Parathyroid adenoma (tissue), 2 donors: Measurements from ENCODE around the gene ATP1A1.
A peak's percentile ranks its signal among the peaks of the same experiment; 100 is the strongest.

Experiments used
- H2AFZ ChIP-seq: fragments of 300-600 bp; sonication (generic); one replicate; pipeline ENCODE4 v1.7.0; 2017; ENCODE audit warnings: antibody characterized with exemption, mild to moderate bottlenecking
- H3K27ac ChIP-seq: fragments of 300-600 bp; sonication (generic); one replicate; pipeline ENCODE4 v1.7.0; 2017
- H3K27me3 ChIP-seq: fragments of 300-600 bp; sonication (generic); one replicate; pipeline ENCODE4 v1.7.0; 2017; ENCODE audit warnings: low read length; ENCODE audit not compliant: control insufficient read depth, insufficient read depth
- H3K36me3 ChIP-seq: fragments of 300-600 bp; sonication (generic); one replicate; pipeline ENCODE4 v1.7.0; 2017; ENCODE audit warnings: low read length; ENCODE audit not compliant: control insufficient read depth, insufficient read depth
- H3K4me1 ChIP-seq: fragments of 300-600 bp; sonication (generic); one replicate; pipeline ENCODE4 v1.7.0; 2017; ENCODE audit warnings: control low read depth
- H3K4me2 ChIP-seq: fragments of 300-600 bp; sonication (generic); one replicate; pipeline ENCODE4 v1.7.0; 2017; ENCODE audit warnings: low read length
- H3K4me3 ChIP-seq: fragments of 300-600 bp; sonication (generic); one replicate; pipeline ENCODE4 v1.7.0; 2017; ENCODE audit warnings: low read depth, low read length
- H3K79me2 ChIP-seq: fragments of 300-600 bp; sonication (generic); one replicate; pipeline ENCODE4 v1.7.0; 2017; ENCODE audit warnings: control low read depth
- H3K9ac ChIP-seq: fragments of 300-600 bp; sonication (generic); one replicate; pipeline ENCODE4 v1.7.0; 2017; ENCODE audit warnings: mild to moderate bottlenecking
- H3K9me3 ChIP-seq: fragments of 300-600 bp; sonication (generic); one replicate; pipeline ENCODE4 v1.7.0; 2017; ENCODE audit warnings: low read length; ENCODE audit not compliant: control insufficient read depth
- CTCF ChIP-seq: fragments of 300-600 bp; sonication (generic); IDR thresholded peaks from one replicate; pipeline ENCODE4 v1.7.0; 2017; ENCODE audit warnings: antibody characterized with exemption, mild to moderate bottlenecking
- donor health status: primary hyperparathyroidism.

Gene ATP1A1

DNA sequence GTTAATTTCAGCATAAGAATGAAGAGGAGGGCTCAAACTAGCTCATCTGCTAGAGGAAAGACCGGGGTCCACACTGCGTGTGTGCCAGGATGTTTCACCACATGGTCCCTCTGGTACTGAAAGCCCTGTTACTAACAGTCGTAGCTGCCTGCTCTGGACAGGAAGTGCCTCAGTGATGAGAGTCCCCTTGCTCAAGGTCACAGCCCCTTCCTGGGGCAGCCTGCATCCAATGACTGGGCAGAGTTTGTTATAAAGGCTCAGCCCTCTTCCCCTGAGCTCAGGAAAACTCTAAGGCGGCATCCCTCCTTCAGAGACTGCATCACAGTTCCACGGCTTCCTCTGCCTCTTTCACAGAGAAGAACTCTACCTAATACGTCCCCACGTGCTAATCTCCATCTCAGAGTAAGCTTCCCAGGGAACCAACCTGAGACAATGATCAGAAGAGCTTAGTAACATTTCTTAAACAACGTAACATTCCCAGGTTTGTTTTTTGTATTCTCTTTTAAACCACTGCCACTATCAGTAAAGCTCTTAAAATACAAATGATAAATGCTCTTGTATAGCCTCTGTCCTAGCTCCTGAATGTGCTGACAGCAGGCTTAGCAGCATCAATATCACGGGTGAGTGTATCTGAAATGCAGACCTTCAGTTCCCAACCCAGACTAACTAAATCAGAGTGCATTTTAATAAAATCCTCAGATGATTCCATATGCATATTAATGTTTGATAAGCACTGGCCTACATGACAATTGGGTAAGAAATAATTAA lies 38.0 kb upstream of the ATP1A1 start:
- Histone ChIP-seq H3K4me2 (peak overlapping the region; percentile 27), H3K4me1 (peaks cover 46% of the 10 kb centered on the region), H3K36me3 (no peaks in the 10 kb centered on the region), H3K4me3 (peak overlapping the region; percentile 8), H3K9ac (no peak overlapping the region), H3K27ac (peak overlapping the region; percentile 95), H3K79me2 (no peaks in the 10 kb centered on the region), H2AFZ (peak overlapping the region; percentile 39), H3K9me3 (no peaks in the 10 kb centered on the region), H3K27me3 (no peaks in the 10 kb centered on the region)
- no peak for TF ChIP-seq CTCF

GRCh38 chr1:116335850-116336624 lies 37.0 kb upstream of the ATP1A1 start:
- TF ChIP-seq CTCF = no peak
- Histone ChIP-seq H3K27ac (peak overlapping the region; percentile 95), H3K9me3 (no peaks in the 10 kb centered on the region), H3K4me1 (peaks cover 40% of the 10 kb centered on the region), H3K4me2 (no peak overlapping the region), H3K9ac (no peak overlapping the region), H3K4me3 (no peak overlapping the region), H2AFZ (no peak overlapping the region), H3K36me3 (no peaks in the 10 kb centered on the region), H3K27me3 (no peaks in the 10 kb centered on the region), H3K79me2 (no peaks in the 10 kb centered on the region)

DNA sequence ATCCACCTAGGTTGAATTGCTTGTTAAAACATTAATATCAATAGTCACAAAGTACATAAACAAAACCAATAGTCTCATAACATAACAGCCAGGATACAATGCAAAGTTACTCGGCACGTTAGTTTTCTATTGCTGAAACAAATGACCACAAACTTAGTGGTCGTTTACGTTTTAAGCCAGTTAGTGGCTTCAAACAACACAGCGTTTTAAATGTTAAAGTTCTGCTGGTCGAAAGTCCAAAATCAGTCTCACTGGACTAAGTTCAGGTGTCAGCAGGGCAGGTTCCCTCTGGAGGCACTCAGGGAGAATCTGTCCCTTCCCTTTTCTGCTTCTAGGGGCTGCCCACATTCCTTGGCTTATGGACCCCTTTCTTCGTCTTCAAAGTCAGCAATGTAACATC lies 35.6 kb upstream of the ATP1A1 start:
- no peak for TF ChIP-seq CTCF
- H3K79me2 ChIP-seq = no peaks in the 10 kb centered on the region
- no peaks in the 10 kb centered on the region for H3K9me3 ChIP-seq
- H3K27me3 ChIP-seq = no peaks in the 10 kb centered on the region
- no peak overlapping the region for H3K4me3 ChIP-seq
- H3K36me3 ChIP-seq = no peaks in the 10 kb centered on the region
- no peak overlapping the region for H2AFZ ChIP-seq
- no peak overlapping the region for H3K4me2 ChIP-seq
- no peak overlapping the region for H3K27ac ChIP-seq
- H3K4me1 ChIP-seq = peaks cover 34% of the 10 kb centered on the region
- no peak overlapping the region for H3K9ac ChIP-seq

GRCh38 chr1:116338400-116338799 lies 34.6 kb upstream of the ATP1A1 start:
- no peak overlapping the region for H3K4me2 ChIP-seq
- peaks cover 24% of the 10 kb centered on the region for H3K4me1 ChIP-seq
- no peak overlapping the region for H2AFZ ChIP-seq
- no peaks in the 10 kb centered on the region for H3K79me2 ChIP-seq
- H3K27me3 ChIP-seq = no peaks in the 10 kb centered on the region
- no peak overlapping the region for H3K27ac ChIP-seq
- no peaks in the 10 kb centered on the region for H3K9me3 ChIP-seq
- H3K36me3 ChIP-seq = no peaks in the 10 kb centered on the region
- H3K4me3 ChIP-seq = no peak overlapping the region
- no peak overlapping the region for H3K9ac ChIP-seq
- no peak for TF ChIP-seq CTCF
